Right cardiac atrium (tissue), 5 donors: ENCODE results near the gene BICC1. TPM values are rescaled to one million over a fixed set of nuclear protein-coding genes. Genes with fewer than 3 reads are reported as not detected.

Experiments
- ATAC-seq, 2 donors: fragments of 200-7000 bp; cut with Tn5 transposase; one replicate each; pipeline versions ENCODE4 v1.8.0 to v1.9.1; 2020; ENCODE audit warnings: moderate library complexity in 2 of 2, mild to moderate bottlenecking in 1 of 2
- DNase-seq, 3 donors: peaks; one replicate each; pipeline ENCODE4 v3.0.0-alpha.2; 2020
- H3K27ac ChIP-seq: one replicate; pipeline ENCODE4 v1.5.1; 2013; ENCODE audit warnings: mild to moderate bottlenecking, low read length, control low read depth, moderate library complexity
- H3K27me3 ChIP-seq: one replicate; pipeline ENCODE4 v1.6.1; 2013; ENCODE audit not compliant: control insufficient read depth, insufficient read depth
- H3K4me1 ChIP-seq: one replicate; pipeline ENCODE4 v1.6.1; 2013; ENCODE audit warnings: low read length; ENCODE audit not compliant: control insufficient read depth, insufficient read depth
- H3K4me3 ChIP-seq: one replicate; pipeline ENCODE4 v1.5.1; 2013; ENCODE audit warnings: low read length, control low read depth
- H3K9me3 ChIP-seq: one replicate; pipeline ENCODE4 v1.6.1; 2013; ENCODE audit warnings: low read length; ENCODE audit not compliant: control insufficient read depth
- WGBS: extraction: QIAGEN DNeasy Blood & Tissue Kit; methylation state at CpG from one replicate; pipeline ENCODE4 v1.1.7; 2013; 5-methylcytosine and 5-hydroxymethylcytosine counted together
- intact Hi-C, 4 donors: fragments of 100-400 bp; cut with DNase I; formaldehyde crosslinking; loops; one replicate each; pipeline versions ENCODE4 v1.11.0 to v1.14.0; 2022 to 2023
- polyA plus RNA-seq: library from polyadenylated mRNA; stranded (reverse); fragments of 200-250 nt; gene quantifications from one replicate; pipeline ENCODE4 v1.2.3, GENCODE V29; 2013
- total RNA-seq, 4 donors: library from RNA; stranded (reverse); fragmentation: NEBNext Ultra II Directional; extraction: Animal tissue kit (Norgen Biotek cat#: 25700); gene quantifications; one replicate each; pipeline ENCODE4 v1.2.1, GENCODE V29; 2021
- donor health status: healthy with polysubstance abuse.
- donor health status: DM: no; HTN: yes; CAD: no.
- donor health status: DM: no; HTN: no; CAD: no.
- donor health status: DM: no; HTN: yes; CAD: no; lungs with severe emphysema.
- donor health status: DM: yes; HTN: yes; CAD: no.

Gene BICC1
- total and polyA plus RNA-seq, 5 donors, result 5.2 to 15.9 (median 13.5) TPM

DNA sequence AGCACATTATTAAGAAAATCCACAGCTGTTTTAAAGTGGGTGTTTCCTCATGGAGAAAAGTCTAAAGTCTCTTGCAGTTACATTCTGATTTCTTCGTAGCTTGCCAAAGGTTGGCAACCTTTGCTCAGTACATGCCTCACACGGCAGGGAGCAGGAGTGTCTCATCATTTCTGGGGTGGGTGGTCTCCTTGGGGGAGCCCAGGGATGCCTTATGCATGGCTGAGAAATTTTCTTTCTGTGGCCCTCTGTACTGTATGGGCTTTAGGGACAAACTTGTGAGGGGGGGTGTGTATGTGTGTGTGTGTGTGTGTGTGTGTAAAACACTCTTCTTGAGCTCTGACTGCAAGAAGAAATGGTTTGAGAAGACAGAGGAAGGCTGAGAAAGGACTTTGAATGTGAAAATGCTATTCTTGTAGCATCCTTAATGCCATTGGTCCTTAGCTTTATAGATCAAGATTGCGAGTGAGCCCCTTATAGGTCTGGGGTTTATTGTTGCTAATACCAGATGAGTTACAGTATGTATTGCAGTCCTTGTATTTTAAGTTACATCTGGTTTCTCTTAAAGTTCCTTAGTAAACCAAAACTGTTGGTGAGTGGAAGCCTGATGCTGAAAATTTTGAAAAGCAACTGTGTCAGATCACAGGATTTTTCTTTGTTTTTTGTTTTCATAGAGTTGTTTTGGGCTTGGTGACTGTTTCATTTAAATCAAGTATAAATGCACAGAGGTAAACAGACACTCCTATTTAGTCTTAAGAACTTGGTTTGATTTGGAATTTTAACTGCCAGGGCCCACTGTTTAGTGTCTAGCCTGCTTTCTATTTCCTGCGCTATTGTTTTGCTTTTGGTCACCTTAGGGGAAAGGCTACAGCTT is 242.0 kb downstream of the BICC1 start:
- intact Hi-C loops, result no loop called here
- Histone ChIP-seq H3K27ac (peak overlapping the region; percentile 72), H3K9me3 (no peaks in the 10 kb centered on the region), H3K27me3 (no peaks in the 10 kb centered on the region), H3K4me3 (no peak overlapping the region), H3K4me1 (peaks cover 2% of the 10 kb centered on the region)
- 62% methylated on average over 4 of the region's 4 CpGs for WGBS
- DNase-seq (no peak), ATAC-seq (peak; percentile 40 to 57)

DNA sequence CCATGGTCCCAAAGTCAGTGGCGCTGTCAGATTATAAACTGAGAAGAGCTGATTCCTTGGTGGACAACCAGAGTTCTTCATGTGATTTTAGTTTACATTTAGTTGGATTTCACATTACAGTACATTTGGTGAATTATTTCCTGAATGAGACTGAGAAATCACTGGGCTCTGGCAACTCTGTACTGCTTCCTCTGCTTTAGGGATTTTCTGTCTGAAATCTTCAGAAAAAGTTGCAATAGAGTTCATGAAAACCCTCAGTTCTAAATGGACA is 242.6 kb downstream of the BICC1 start:
- H3K27ac ChIP-seq, result no peak overlapping the region
- ATAC-seq (no peak), DNase-seq (no peak)
- intact Hi-C loops, result no loop called here
- H3K4me1 ChIP-seq, result peaks cover 2% of the 10 kb centered on the region
- no peaks in the 10 kb centered on the region for H3K27me3 ChIP-seq
- no peaks in the 10 kb centered on the region for H3K9me3 ChIP-seq
- no peak overlapping the region for H3K4me3 ChIP-seq
- 82% methylated on average over 1 of the region's 1 CpG for WGBS

DNA sequence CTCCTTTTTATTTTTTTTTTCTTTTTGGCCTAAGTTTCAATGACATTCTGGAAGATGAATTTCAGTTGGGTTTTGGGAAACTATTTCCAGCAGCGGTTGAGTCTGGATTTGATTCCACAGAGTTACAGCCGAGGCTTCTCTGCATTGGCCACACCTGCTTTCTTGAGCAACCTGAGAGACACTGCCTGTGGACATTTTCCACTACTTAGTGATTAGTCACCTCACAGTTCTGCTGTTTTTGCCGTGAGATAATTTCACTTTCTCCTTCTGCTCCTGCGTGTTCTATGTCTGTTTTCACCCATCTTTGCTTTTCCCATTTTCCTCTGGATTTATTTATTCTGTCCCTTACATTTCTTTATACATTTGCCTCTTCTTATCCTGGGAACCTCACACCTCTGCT is 243.0 kb downstream of the BICC1 start:
- intact Hi-C loops, result no loop called here
- Histone ChIP-seq H3K4me3 (no peak overlapping the region), H3K4me1 (peaks cover 2% of the 10 kb centered on the region), H3K9me3 (no peaks in the 10 kb centered on the region), H3K27ac (no peak overlapping the region), H3K27me3 (no peaks in the 10 kb centered on the region)
- DNase-seq (no peak), ATAC-seq (peak; percentile 45 to 49)
- 55% methylated on average over 4 of the region's 4 CpGs for WGBS

DNA sequence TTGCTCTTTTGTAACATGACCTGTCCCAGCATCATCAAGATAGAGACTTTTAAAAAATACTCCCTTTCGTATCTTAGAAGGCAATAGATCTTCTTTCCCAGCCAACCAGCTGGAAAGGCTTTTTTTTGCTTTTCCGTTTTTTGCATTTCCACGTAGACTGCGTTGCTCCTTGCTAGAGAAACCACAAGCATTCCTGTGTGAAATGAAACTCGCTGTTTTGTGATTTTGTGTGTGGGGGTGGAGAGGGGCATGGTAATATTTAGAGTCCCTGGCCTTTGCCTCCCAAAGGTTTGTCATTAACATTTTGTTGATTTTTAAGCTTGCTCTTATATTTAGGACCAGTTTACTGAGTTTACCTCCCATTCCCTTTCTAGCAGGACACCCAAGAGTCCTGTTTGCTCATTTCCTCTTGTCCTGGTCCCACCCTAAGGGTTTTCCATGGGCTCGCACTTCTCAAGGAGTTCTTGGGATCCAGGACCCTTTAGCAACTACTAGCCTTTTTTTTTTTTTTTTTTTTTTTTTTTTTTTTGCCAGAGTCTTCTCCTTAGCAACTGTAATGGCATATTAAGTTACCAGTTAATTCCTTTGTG is 243.6 kb downstream of the BICC1 start:
- ATAC-seq (peak in 1 of 2 donors; percentile 36), DNase-seq (no peak)
- WGBS, result 52% methylated on average over 6 of the region's 6 CpGs
- no peaks in the 10 kb centered on the region for H3K9me3 ChIP-seq
- no peak overlapping the region for H3K27ac ChIP-seq
- H3K4me1 ChIP-seq, result peaks cover 2% of the 10 kb centered on the region
- no peak overlapping the region for H3K4me3 ChIP-seq
- intact Hi-C loops, result no loop called here
- H3K27me3 ChIP-seq, result no peaks in the 10 kb centered on the region

DNA sequence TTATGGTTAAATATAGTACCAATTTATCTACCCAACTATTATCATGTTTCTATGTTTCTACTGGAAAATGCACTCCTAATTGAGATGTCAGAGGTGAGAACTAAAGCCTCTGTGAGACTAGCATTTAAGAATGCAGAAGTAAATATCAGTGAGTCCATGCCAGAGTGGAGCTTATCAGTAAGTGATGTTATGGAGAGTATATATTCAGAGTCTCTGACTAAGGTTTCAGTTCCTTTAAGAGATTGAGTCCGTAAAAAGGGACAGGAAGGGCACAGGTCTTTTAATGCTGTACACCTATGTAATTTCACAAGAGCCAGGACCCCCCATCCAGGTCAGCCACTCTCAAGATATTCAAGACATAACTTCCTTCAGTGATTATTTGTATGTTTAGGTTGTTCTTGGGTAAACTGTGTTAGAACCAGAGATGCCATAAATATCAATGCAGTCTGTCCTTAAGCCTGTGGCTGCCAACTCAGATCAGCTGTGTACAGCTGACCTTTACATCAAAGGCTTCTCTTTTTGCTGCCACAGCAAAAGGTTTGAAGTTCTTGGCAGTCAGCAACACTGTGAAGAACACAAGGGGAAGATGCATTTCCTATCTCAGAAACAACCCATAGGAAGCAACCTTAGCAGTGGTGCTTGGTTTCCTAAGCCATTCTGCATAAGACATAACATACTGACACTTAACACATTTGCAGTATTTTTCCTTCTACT is 244.8 kb downstream of the BICC1 start:
- Histone ChIP-seq H3K27ac (no peak overlapping the region), H3K4me1 (peaks cover 2% of the 10 kb centered on the region), H3K9me3 (no peaks in the 10 kb centered on the region), H3K4me3 (no peak overlapping the region), H3K27me3 (no peaks in the 10 kb centered on the region)
- no peak for DNase-seq
- intact Hi-C loops, result no loop called here
- WGBS, result 57% methylated on average over 1 of the region's 1 CpG
- peak in 1 of 2 donors; percentile 36 for ATAC-seq

DNA sequence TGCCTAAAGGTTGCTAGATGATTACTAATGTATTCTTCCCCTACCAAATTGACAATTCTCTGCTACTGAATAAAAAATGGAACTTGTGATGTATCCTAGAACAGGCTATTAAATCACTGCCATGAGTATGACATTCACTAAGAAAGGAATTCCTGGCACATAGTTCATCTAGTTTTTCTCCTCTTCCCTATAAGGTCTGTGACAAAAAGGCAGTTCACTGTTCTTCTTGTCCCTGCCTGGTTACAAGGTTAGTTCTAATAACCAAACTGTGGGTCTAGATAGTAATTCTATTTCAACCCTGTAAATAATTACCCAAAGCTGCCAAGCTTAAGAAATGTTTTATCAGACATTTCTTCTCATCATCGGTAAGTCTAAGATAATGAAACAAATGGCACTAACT is 245.6 kb downstream of the BICC1 start:
- H3K4me1 ChIP-seq, result peaks cover 2% of the 10 kb centered on the region
- ATAC-seq (no peak), DNase-seq (no peak)
- intact Hi-C loops, result no loop called here
- H3K4me3 ChIP-seq, result no peak overlapping the region
- H3K9me3 ChIP-seq, result no peaks in the 10 kb centered on the region
- no peaks in the 10 kb centered on the region for H3K27me3 ChIP-seq
- 46% methylated on average over 1 of the region's 1 CpG for WGBS
- no peak overlapping the region for H3K27ac ChIP-seq

DNA sequence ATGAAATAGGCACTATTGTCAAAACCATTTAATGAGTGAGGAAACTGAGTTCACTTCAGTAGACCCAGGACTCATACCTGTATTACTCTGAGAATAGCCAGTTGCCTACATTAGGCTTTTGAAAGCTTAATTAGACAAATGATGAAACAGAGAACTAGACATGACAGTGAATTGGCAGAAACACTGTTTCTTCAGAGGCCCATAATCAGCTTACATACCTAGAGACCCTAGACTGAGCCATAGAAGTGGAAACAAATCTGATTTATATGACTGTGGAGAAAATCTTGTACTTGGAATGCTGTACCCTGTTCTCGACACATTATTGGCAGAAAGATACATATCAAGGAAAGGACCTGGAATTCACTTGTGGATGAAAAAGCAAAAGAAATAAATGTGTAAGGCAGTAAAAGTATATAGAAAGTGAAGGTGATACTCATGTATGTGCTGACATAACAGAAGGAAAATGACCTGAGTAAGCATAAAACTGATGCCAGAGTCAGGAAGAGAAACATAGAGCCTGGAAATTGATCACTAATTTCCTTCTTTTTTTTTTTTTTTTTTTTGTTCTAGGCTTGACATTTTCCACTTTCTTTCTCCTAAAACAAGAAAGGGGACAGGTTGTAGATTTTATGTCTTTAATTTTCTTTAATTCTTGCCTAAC is 251.5 kb downstream of the BICC1 start:
- H3K27ac ChIP-seq, result no peak overlapping the region
- 85% methylated on average over 1 of the region's 1 CpG for WGBS

DNA sequence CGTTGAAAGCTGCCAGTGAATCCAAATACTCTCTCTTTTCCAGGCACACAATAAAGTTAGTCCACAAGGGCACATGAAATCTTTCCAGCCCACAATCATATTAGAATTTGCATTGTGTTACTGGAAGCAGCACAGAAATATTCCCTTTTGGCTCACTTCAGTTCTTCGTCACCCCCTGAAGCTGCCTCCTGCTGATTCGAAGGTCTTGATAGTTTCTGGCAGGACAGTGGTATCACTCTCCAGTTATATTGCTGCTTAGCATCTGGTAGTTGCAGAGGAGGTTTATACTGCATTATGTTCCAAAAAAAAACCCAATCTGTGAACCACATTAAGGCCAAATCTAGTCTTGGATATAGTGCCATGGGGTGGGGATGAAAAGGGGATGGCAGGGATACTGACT is 253.2 kb downstream of the BICC1 start:
- no peaks in the 10 kb centered on the region for H3K9me3 ChIP-seq
- no peak overlapping the region for H3K27ac ChIP-seq
- no peaks in the 10 kb centered on the region for H3K27me3 ChIP-seq
- no peak for DNase-seq
- H3K4me3 ChIP-seq, result no peak overlapping the region
- ATAC-seq, result peak in 1 of 2 donors; percentile 56
- H3K4me1 ChIP-seq, result no peaks in the 10 kb centered on the region
- WGBS, result 69% methylated on average over 3 of the region's 3 CpGs
- intact Hi-C loops, result no loop called here

More for the DNA sequence above, 251.5 kb downstream of the BICC1 start:
- Histone ChIP-seq H3K4me1 (no peaks in the 10 kb centered on the region), H3K9me3 (no peaks in the 10 kb centered on the region), H3K4me3 (no peak overlapping the region), H3K27me3 (no peaks in the 10 kb centered on the region)
- ATAC-seq (no peak), DNase-seq (no peak)
- intact Hi-C loops, result no loop called here

DNA sequence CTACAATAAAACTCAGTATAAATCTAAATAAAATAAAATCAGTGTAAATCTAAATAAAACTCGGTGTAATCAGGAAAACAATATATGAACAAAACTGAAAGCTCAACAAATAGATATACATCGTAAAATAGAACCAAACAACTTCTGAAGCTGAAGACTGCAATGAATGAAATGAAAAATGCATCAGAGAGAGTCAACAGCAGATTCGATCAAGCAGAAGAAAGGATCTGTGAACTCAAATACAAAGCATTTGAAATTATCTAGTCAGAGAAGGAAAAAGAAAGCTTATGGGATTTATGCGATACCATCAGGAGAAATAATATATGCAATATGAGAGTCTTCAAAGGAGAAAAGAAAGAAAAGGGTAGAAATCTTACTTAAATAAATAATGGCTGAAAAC is 255.0 kb downstream of the BICC1 start:
- no peak overlapping the region for H3K4me3 ChIP-seq
- intact Hi-C loops, result no loop called here
- 94% methylated on average over 4 of the region's 4 CpGs for WGBS
- DNase-seq, result no peak
- no peak for ATAC-seq
- no peaks in the 10 kb centered on the region for H3K9me3 ChIP-seq
- H3K27me3 ChIP-seq, result no peaks in the 10 kb centered on the region
- no peak overlapping the region for H3K27ac ChIP-seq
- no peaks in the 10 kb centered on the region for H3K4me1 ChIP-seq

DNA sequence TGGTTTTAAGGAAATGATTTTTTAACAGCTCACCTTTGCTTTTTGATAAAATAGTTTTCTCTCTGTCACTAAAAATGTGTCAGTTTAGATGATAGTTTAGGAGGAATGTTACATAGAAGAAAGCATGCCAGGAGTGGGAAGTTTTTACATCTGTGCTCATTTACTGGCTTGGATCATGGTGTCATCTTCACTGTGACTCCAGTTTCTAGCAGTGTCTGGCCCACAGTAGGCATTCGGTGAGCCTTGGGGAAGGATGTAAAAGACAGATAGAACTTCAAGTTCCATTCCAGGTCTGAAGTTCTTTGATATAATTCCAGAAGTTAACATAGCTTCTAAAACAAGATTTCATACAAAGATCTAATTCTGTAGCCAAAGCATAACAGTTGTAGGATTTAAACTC is 259.2 kb downstream of the BICC1 start:
- 49% methylated on average over 1 of the region's 1 CpG for WGBS
- Histone ChIP-seq H3K27ac (no peak overlapping the region), H3K9me3 (no peaks in the 10 kb centered on the region), H3K4me1 (peaks cover 4% of the 10 kb centered on the region), H3K27me3 (no peaks in the 10 kb centered on the region), H3K4me3 (no peak overlapping the region)
- ATAC-seq (no peak), DNase-seq (no peak)
- intact Hi-C loops, result no loop called here

DNA sequence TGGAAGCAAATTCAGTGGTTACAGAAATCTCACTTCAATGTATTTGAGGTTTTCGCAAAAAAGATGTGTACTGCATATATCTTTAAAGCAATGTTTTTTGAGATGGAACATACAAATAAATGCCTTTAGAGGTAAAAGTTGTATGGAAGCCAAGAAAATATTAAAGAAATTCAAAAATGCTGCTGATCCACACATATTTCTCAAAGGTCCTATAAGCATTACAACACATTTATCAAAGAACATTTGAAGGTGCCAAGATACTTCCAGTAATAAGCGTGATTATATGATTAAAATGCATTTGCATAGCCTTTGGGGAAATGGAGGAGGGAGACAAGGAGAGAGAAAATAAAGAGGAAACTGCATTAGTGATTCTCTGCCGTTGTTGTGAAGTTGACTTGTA is 260.1 kb downstream of the BICC1 start:
- intact Hi-C loops, result no loop called here
- DNase-seq (no peak), ATAC-seq (no peak)
- whole genome bisulfite sequencing, result 71% methylated on average over 3 of the region's 3 CpGs
- H3K4me1 ChIP-seq, result peaks cover 4% of the 10 kb centered on the region
- H3K9me3 ChIP-seq, result no peaks in the 10 kb centered on the region
- no peak overlapping the region for H3K4me3 ChIP-seq
- H3K27ac ChIP-seq, result no peak overlapping the region
- no peaks in the 10 kb centered on the region for H3K27me3 ChIP-seq
